HG03521 (cell line): ENCODE measurements around the gene ELMOD1.

Source experiments
- ATAC-seq: cut with Tn5 transposase; IDR thresholded peaks from one replicate; pipeline ENCODE4 v1.9.1; 2021; ENCODE audit warnings: mild to moderate bottlenecking, moderate library complexity; ENCODE audit not compliant: unreplicated experiment

Gene ELMOD1

GRCh38 chr11:107713009-107713408 is 122.1 kb downstream of the ELMOD1 start:
- no peak for ATAC-seq
